Measurements from ENCODE around the gene AGBL4.

Gene AGBL4

DNA sequence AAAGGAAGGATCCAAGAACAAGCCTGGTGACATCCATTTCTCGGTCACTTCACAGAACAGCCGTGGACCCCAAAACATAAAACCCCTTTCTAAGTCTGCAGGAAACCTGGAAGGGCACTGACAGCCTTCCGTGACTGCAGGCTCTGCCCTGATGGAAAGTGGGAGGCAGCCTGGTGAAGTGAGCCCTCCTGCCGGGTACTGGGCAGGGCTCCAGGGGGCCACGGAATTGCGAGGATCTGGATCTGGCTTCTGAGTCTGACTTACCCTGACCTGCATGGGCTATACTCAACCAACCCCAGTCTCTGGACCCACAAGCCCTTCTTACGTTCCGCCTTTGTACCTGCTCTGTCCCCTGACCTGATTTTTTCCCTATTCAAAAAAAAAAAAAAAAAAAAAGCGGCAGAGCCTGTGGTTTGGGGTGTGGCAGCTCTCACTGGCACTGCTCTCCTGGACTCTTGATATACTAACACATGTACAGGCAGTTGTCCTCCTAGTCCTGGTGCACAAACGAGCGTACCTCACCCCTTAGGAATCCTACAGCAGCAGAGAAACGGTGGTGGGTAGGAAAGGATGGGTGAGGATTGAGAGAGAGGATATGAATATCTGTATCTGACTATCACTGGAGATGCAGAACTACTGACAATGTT is 1330.0 kb downstream of the AGBL4 start:
- H3K4me3 ChIP-seq (ENCODE audit: low read depth in 1 of 2, low read length in 2 of 2), result no peak overlapping the region
- H3K9ac ChIP-seq (ENCODE audit: low read depth in 1 of 2, low read length in 2 of 2), result no peak overlapping the region

DNA sequence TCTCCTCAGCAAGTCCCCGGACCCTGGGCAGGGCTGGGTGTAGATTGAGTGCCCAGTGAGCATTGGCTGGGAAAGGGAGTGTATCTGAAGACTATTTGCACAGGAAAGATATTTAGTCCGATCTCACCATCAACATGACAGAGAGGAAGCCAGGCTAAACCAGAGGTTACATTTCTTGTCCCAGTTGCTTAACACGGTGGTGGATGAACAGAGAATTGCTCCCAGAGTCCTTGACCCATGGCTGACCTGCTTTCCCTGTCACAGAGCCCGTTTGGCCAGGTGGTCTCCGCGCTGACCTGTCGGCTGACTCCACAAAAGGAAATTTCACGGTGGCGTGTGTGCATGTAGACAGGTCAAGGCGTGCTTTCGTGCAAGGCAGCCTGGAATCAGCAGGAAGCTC is 1330.6 kb downstream of the AGBL4 start:
- Histone ChIP-seq H3K9ac (ENCODE audit: low read depth in 1 of 2, low read length in 2 of 2) (no peak overlapping the region), H3K27me3 (ENCODE audit: control insufficient read depth in 1 of 2, insufficient read depth in 2 of 2, low read length in 2 of 2) (no peaks in the 10 kb centered on the region), H3K4me3 (ENCODE audit: low read depth in 1 of 2, low read length in 2 of 2) (no peak overlapping the region), H3K27ac (ENCODE audit: low read depth, low read length) (no peak overlapping the region), H3K4me1 (ENCODE audit: control insufficient read depth in 1 of 2, insufficient read depth in 2 of 2, low read length in 2 of 2) (peaks cover 12 to 15% of the 10 kb centered on the region in 2 donors), H3K36me3 (ENCODE audit: control insufficient read depth in 1 of 2, insufficient read depth in 2 of 2, low read length in 2 of 2) (no peaks in the 10 kb centered on the region), H3K9me3 (ENCODE audit: control insufficient read depth in 1 of 2, low read length in 2 of 2) (no peaks in the 10 kb centered on the region)

More for the DNA sequence above, 1330.0 kb downstream of the AGBL4 start:
- Histone ChIP-seq H3K4me1 (ENCODE audit: control insufficient read depth in 1 of 2, insufficient read depth in 2 of 2, low read length in 2 of 2) (peaks cover 12 to 15% of the 10 kb centered on the region in 2 donors), H3K36me3 (ENCODE audit: control insufficient read depth in 1 of 2, insufficient read depth in 2 of 2, low read length in 2 of 2) (no peaks in the 10 kb centered on the region), H3K27me3 (ENCODE audit: control insufficient read depth in 1 of 2, insufficient read depth in 2 of 2, low read length in 2 of 2) (no peaks in the 10 kb centered on the region), H3K9me3 (ENCODE audit: control insufficient read depth in 1 of 2, low read length in 2 of 2) (no peaks in the 10 kb centered on the region), H3K27ac (ENCODE audit: low read depth, low read length) (no peak overlapping the region)

DNA sequence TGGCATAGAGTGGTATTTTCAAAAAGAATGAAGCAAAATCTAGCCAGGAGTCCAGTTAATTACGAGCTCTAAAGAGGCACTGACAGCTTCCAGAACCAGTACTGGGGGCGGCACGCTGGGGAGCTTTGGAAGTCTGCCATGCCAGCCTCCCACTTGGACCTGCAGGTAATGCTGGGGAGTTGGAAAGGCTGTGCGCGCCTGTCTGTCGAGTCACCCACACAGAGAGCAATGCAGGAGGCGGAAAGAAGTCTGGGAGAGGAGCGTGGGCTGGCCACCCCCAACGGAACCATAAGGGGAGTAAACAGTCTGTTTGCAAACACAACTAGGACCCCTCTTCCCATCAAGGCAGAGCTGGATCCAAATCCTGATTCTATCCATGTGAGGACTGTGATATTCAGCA is 1331.5 kb downstream of the AGBL4 start:
- Histone ChIP-seq H3K27me3 (ENCODE audit: control insufficient read depth in 1 of 2, insufficient read depth in 2 of 2, low read length in 2 of 2) (no peaks in the 10 kb centered on the region), H3K9me3 (ENCODE audit: control insufficient read depth in 1 of 2, low read length in 2 of 2) (no peaks in the 10 kb centered on the region)

DNA sequence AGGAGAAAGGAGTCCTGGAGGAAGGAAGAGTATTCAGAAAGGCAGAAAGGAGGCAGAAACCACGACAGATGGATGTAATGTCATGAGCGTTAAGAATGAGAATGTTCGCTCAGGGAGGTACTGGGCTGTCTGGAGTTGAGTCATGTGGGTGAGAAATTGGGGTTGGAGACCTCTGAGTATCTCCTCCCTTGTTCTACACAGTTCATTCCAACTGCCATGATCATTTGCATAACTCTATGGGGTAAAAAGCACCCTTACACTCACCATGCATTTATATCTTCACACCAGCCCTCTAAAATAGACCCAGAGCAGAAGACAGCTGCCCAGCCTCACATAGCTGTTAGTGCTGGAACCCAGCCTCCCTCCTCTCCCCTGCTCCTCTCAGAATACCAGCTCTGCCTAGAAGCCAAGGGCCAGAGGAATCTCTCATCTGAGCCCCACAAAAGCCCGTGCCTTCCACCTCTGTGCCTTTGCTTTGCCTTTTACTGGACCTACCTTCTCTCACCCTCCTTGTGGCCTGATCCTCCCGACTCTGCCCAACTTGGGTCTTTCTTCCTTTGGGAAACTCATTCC is 1332.2 kb downstream of the AGBL4 start:
- Histone ChIP-seq H3K4me3 (ENCODE audit: low read depth in 1 of 2, low read length in 2 of 2) (no peak overlapping the region), H3K36me3 (ENCODE audit: control insufficient read depth in 1 of 2, insufficient read depth in 2 of 2, low read length in 2 of 2) (no peaks in the 10 kb centered on the region), H3K9ac (ENCODE audit: low read depth in 1 of 2, low read length in 2 of 2) (no peak overlapping the region), H3K27me3 (ENCODE audit: control insufficient read depth in 1 of 2, insufficient read depth in 2 of 2, low read length in 2 of 2) (no peaks in the 10 kb centered on the region), H3K4me1 (ENCODE audit: control insufficient read depth in 1 of 2, insufficient read depth in 2 of 2, low read length in 2 of 2) (peaks cover 12 to 15% of the 10 kb centered on the region in 2 donors), H3K27ac (ENCODE audit: low read depth, low read length) (no peak overlapping the region), H3K9me3 (ENCODE audit: control insufficient read depth in 1 of 2, low read length in 2 of 2) (no peaks in the 10 kb centered on the region)

More for the DNA sequence above, 1331.5 kb downstream of the AGBL4 start:
- peaks cover 12 to 15% of the 10 kb centered on the region in 2 donors for H3K4me1 ChIP-seq (ENCODE audit: control insufficient read depth in 1 of 2, insufficient read depth in 2 of 2, low read length in 2 of 2)
- H3K36me3 ChIP-seq (ENCODE audit: control insufficient read depth in 1 of 2, insufficient read depth in 2 of 2, low read length in 2 of 2), result no peaks in the 10 kb centered on the region
- no peak overlapping the region for H3K9ac ChIP-seq (ENCODE audit: low read depth in 1 of 2, low read length in 2 of 2)
- no peak overlapping the region for H3K27ac ChIP-seq (ENCODE audit: low read depth, low read length)
- no peak overlapping the region for H3K4me3 ChIP-seq (ENCODE audit: low read depth in 1 of 2, low read length in 2 of 2)

DNA sequence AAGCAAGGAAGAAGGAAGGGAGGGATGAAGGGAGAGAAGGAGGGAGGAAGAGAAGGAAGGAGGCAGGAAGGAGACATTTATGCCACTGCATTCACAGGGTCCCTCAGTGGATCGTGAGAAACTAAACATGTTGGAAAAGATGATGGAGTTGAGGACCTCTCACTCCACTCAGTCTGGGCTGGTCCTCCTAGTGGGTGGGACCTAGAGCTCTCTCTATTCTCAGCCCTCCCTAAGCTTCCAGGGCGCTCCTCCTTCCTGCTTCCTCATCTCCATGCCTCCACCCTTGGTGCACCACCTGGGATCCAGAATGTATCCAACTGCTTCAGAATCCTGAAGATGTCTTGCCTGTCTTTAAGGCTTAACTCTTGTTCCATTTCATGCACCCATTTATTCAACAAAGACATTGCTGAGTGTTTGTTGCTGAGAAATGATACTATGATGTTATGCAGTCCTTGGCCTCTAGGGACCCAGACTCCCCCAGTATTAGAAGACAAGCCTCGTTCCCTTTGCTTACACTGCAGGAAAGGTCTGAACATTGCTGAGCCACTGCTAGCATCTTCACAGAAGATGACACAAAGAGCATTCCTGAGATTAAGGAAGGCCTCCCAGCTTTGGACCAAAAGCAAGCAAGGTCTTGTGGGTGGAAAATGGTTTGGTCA is 1335.5 kb downstream of the AGBL4 start:
- H3K4me1 ChIP-seq (ENCODE audit: control insufficient read depth in 1 of 2, insufficient read depth in 2 of 2, low read length in 2 of 2), result peaks cover under 1 to 3% of the 10 kb centered on the region in 2 donors
- no peaks in the 10 kb centered on the region for H3K36me3 ChIP-seq (ENCODE audit: control insufficient read depth in 1 of 2, insufficient read depth in 2 of 2, low read length in 2 of 2)
- H3K4me3 ChIP-seq (ENCODE audit: low read depth in 1 of 2, low read length in 2 of 2), result no peak overlapping the region
- no peaks in the 10 kb centered on the region for H3K9me3 ChIP-seq (ENCODE audit: control insufficient read depth in 1 of 2, low read length in 2 of 2)
- no peaks in the 10 kb centered on the region for H3K27me3 ChIP-seq (ENCODE audit: control insufficient read depth in 1 of 2, insufficient read depth in 2 of 2, low read length in 2 of 2)
- H3K9ac ChIP-seq (ENCODE audit: low read depth in 1 of 2, low read length in 2 of 2), result no peak overlapping the region
- no peak overlapping the region for H3K27ac ChIP-seq (ENCODE audit: low read depth, low read length)

DNA sequence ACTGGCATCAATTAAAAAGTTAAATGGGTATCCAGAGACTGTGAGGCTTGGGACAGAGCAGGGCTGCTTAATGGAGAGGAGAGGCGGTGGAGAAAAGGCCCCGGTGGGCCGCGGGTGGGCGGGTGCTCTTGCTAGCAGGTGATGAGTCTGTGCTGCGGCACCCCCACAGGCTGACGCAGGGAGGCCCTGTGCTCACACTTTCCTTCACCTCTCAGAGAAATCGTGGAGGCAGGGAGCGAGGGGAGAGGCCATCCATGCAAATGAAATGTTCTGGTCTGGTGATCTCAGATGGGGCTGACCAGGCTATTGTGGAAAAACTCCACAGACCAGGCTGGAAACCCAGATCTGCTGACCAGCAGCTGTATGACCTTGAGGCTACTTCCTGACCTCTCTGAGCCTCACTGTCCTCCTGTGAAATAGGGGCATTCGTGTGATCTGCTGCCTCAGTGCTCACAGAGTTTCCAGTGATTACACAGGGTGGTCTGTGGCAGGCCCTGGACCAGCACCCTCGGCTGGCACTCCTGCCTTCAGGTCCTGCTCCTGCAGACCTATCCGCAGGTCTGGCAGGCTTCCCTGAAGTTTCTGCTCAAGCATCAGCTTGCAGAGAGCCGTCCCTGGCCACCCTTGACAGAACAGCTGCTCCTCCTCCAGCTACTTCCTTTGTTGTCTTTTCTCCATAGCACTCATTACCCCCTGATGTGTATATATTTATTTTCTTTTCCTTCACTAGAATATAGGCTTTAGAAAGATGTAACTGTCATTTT is 1336.3 kb downstream of the AGBL4 start:
- H3K4me1 ChIP-seq (ENCODE audit: control insufficient read depth in 1 of 2, insufficient read depth in 2 of 2, low read length in 2 of 2), result no peaks in the 10 kb centered on the region
- H3K27me3 ChIP-seq (ENCODE audit: control insufficient read depth in 1 of 2, insufficient read depth in 2 of 2, low read length in 2 of 2), result no peaks in the 10 kb centered on the region

DNA sequence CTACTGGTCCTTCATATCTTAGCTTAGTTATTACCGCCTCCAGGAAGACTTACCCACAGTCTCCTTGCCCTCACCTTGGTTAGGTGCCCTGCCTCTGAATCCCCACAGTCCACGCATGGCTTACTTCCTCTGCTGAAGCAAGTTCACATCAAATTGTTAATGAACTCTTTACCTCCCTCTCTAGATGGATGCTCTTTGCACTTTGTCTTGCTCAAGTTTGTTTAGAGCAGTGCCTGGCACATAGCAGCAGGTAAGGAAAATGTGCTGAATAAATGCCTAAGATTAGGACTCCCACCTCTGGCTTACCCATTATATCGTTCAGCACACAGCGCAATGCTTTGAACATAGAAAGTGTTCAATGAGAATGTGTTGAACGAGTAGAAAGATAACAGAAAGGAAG is 1337.6 kb downstream of the AGBL4 start:
- no peak overlapping the region for H3K27ac ChIP-seq (ENCODE audit: low read depth, low read length)
- no peaks in the 10 kb centered on the region for H3K27me3 ChIP-seq (ENCODE audit: control insufficient read depth in 1 of 2, insufficient read depth in 2 of 2, low read length in 2 of 2)
- no peaks in the 10 kb centered on the region for H3K9me3 ChIP-seq (ENCODE audit: control insufficient read depth in 1 of 2, low read length in 2 of 2)
- no peak overlapping the region for H3K9ac ChIP-seq (ENCODE audit: low read depth in 1 of 2, low read length in 2 of 2)
- no peak overlapping the region for H3K4me3 ChIP-seq (ENCODE audit: low read depth in 1 of 2, low read length in 2 of 2)
- no peaks in the 10 kb centered on the region for H3K36me3 ChIP-seq (ENCODE audit: control insufficient read depth in 1 of 2, insufficient read depth in 2 of 2, low read length in 2 of 2)
- peaks cover 0 to 1% of the 10 kb centered on the region in 2 donors for H3K4me1 ChIP-seq (ENCODE audit: control insufficient read depth in 1 of 2, insufficient read depth in 2 of 2, low read length in 2 of 2)

More for the DNA sequence above, 1336.3 kb downstream of the AGBL4 start:
- H3K27ac ChIP-seq (ENCODE audit: low read depth, low read length), result no peak overlapping the region
- H3K4me3 ChIP-seq (ENCODE audit: low read depth in 1 of 2, low read length in 2 of 2), result no peak overlapping the region
- no peaks in the 10 kb centered on the region for H3K36me3 ChIP-seq (ENCODE audit: control insufficient read depth in 1 of 2, insufficient read depth in 2 of 2, low read length in 2 of 2)
- H3K9ac ChIP-seq (ENCODE audit: low read depth in 1 of 2, low read length in 2 of 2), result no peak overlapping the region
- no peaks in the 10 kb centered on the region for H3K9me3 ChIP-seq (ENCODE audit: control insufficient read depth in 1 of 2, low read length in 2 of 2)

DNA sequence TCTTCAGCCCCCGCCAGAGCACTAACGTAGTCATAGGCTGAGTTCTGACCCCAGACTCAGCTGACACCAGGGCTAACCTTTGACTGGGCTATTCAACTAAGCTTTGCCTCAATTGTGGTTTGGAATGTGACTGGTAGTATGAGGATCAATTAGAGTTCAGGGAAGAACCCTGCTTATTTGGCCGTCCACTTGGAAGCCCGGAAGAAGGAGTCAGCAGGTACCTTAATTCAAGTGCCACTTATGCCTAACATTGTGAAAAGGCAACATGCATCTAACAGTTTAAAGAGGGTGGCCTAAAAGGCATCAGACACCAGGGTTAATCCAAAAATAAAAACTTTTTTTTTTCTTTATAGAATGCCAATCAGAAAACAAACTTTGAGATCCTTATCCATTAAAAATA is 1339.4 kb downstream of the AGBL4 start:
- no peak overlapping the region for H3K27ac ChIP-seq (ENCODE audit: low read depth, low read length)
- no peak overlapping the region for H3K9ac ChIP-seq (ENCODE audit: low read depth in 1 of 2, low read length in 2 of 2)
- H3K9me3 ChIP-seq (ENCODE audit: control insufficient read depth in 1 of 2, low read length in 2 of 2), result no peaks in the 10 kb centered on the region
- H3K36me3 ChIP-seq (ENCODE audit: control insufficient read depth in 1 of 2, insufficient read depth in 2 of 2, low read length in 2 of 2), result no peaks in the 10 kb centered on the region
- peaks cover 10 to 15% of the 10 kb centered on the region in 2 donors for H3K4me1 ChIP-seq (ENCODE audit: control insufficient read depth in 1 of 2, insufficient read depth in 2 of 2, low read length in 2 of 2)
- no peak overlapping the region for H3K4me3 ChIP-seq (ENCODE audit: low read depth in 1 of 2, low read length in 2 of 2)
- no peaks in the 10 kb centered on the region for H3K27me3 ChIP-seq (ENCODE audit: control insufficient read depth in 1 of 2, insufficient read depth in 2 of 2, low read length in 2 of 2)

DNA sequence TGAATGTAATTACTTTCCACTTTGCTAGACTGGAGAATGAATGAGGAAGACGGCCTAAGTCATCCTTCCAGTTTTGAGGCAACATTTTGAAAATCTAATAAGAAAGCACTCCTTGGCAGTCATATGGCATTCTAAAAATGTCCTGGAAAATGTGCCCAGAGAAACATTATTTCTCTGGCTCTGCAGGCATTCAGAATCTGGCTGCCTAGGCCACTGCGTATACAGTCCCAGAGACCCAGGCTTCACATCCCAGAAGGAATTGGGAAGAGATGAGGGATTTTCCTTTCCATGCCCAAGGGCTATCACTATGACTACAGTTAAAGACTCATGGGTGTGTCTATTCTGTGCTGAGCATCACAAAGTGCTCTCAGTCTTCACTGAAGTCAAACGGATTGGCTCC is 1339.9 kb downstream of the AGBL4 start:
- no peaks in the 10 kb centered on the region for H3K27me3 ChIP-seq (ENCODE audit: control insufficient read depth in 1 of 2, insufficient read depth in 2 of 2, low read length in 2 of 2)
- H3K4me3 ChIP-seq (ENCODE audit: low read depth in 1 of 2, low read length in 2 of 2), result no peak overlapping the region
- peaks cover 16 to 20% of the 10 kb centered on the region in 2 donors for H3K4me1 ChIP-seq (ENCODE audit: control insufficient read depth in 1 of 2, insufficient read depth in 2 of 2, low read length in 2 of 2)
- no peaks in the 10 kb centered on the region for H3K9me3 ChIP-seq (ENCODE audit: control insufficient read depth in 1 of 2, low read length in 2 of 2)
- H3K9ac ChIP-seq (ENCODE audit: low read depth in 1 of 2, low read length in 2 of 2), result no peak overlapping the region
- H3K36me3 ChIP-seq (ENCODE audit: control insufficient read depth in 1 of 2, insufficient read depth in 2 of 2, low read length in 2 of 2), result no peaks in the 10 kb centered on the region
- no peak overlapping the region for H3K27ac ChIP-seq (ENCODE audit: low read depth, low read length)

All from duodenal mucosa (tissue), 2 donors.